HG02610 (cell line): ENCODE results near the gene NOX5.
"Not testable (repeated sequence)": the region's sequence is repeated elsewhere in the genome, so short reads cannot be mapped to it uniquely, and the experiment has no call there.

Source experiments
- ATAC-seq: cut with Tn5 transposase; IDR thresholded peaks from one replicate; pipeline ENCODE4 v1.9.1; 2021; ENCODE audit warnings: mild to moderate bottlenecking, moderate library complexity; ENCODE audit not compliant: unreplicated experiment

NOX5 gene

GRCh38 chr15:69014454-69014853, at the start of gene NOX5:
Gene NOX5, plus strand, starts transcription at chr15:69014695. Its CDS starts 41 bp downstream, at chr15:69014736.
- ATAC-seq: no peak

- no peak for ATAC-seq
Measured at GRCh38 chr15:68966996-68967395, 47.5 kb upstream of the NOX5 start.

- ATAC-seq: no peak
Measured at GRCh38 chr15:68967948-68968347, 46.5 kb upstream of the NOX5 start.

GRCh38 chr15:68969298-68969697, 45.2 kb upstream of the NOX5 start:
- ATAC-seq: no peak

- ATAC-seq: no peak
Measured at GRCh38 chr15:68972201-68973065, 42.1 kb upstream of the NOX5 start.

- ATAC-seq: not testable (repeated sequence)
Measured at GRCh38 chr15:68975651-68976160, 38.8 kb upstream of the NOX5 start.

GRCh38 chr15:68977426-68977825, 37.1 kb upstream of the NOX5 start:
- not testable (repeated sequence) for ATAC-seq

GRCh38 chr15:68979006-68979405, 35.5 kb upstream of the NOX5 start:
- no peak for ATAC-seq

- no peak for ATAC-seq
Measured at GRCh38 chr15:68979816-68980215, 34.7 kb upstream of the NOX5 start.

GRCh38 chr15:68980786-68981185, 33.7 kb upstream of the NOX5 start:
- ATAC-seq: no peak

GRCh38 chr15:68981941-68982340, 32.6 kb upstream of the NOX5 start:
- no peak for ATAC-seq

GRCh38 chr15:68982976-68983563, 31.4 kb upstream of the NOX5 start:
- no peak for ATAC-seq

GRCh38 chr15:68983961-68984481, 30.5 kb upstream of the NOX5 start:
- no peak for ATAC-seq

- no peak for ATAC-seq
Measured at GRCh38 chr15:68984586-68984985, 29.9 kb upstream of the NOX5 start.

- ATAC-seq: no peak
Measured at GRCh38 chr15:68985361-68985891, 29.1 kb upstream of the NOX5 start.

- no peak for ATAC-seq
Measured at GRCh38 chr15:68986322-68986721, 28.2 kb upstream of the NOX5 start.

GRCh38 chr15:68987120-68987519, 27.4 kb upstream of the NOX5 start:
- no peak for ATAC-seq

GRCh38 chr15:68987676-68988075, 26.8 kb upstream of the NOX5 start:
- ATAC-seq: no peak

- no peak for ATAC-seq
Measured at GRCh38 chr15:68989541-68990230, 24.8 kb upstream of the NOX5 start.

- ATAC-seq: no peak
Measured at GRCh38 chr15:68990231-68990991, 24.1 kb upstream of the NOX5 start.
